ENCODE results near the gene GPR39.

Gene GPR39

GRCh38 chr2:132373391-132374135 is 43.0 kb upstream of the GPR39 start:
- Histone ChIP-seq H3F3A (ENCODE audit: control insufficient read depth, insufficient read depth) (no peaks in the 10 kb centered on the region), H3K36me3 (ENCODE audit: control insufficient read depth, low read length) (no peaks in the 10 kb centered on the region), H3K27ac (ENCODE audit: low read depth, low read length) (no peak overlapping the region), H3K4me1 (ENCODE audit: control insufficient read depth, low read length) (peaks cover 17% of the 10 kb centered on the region), H3K79me2 (ENCODE audit: control insufficient read depth, low read length) (no peaks in the 10 kb centered on the region), H3K9me3 (ENCODE audit: control insufficient read depth, insufficient read depth, low read length) (peaks cover 15% of the 10 kb centered on the region), H3K4me2 (ENCODE audit: low read length) (no peak overlapping the region), H3K4me3 (ENCODE audit: low read length) (no peak overlapping the region), H3K9me2 (replicated peaks; ENCODE audit: control insufficient read depth, low read length) (no peaks in the 10 kb centered on the region), H4K20me1 (ENCODE audit: control insufficient read depth, insufficient read depth, low read depth, low read length) (no peaks in the 10 kb centered on the region), H3K27me3 (ENCODE audit: control insufficient read depth, low read length) (no peaks in the 10 kb centered on the region)
- TF ChIP-seq, protein P1, sequence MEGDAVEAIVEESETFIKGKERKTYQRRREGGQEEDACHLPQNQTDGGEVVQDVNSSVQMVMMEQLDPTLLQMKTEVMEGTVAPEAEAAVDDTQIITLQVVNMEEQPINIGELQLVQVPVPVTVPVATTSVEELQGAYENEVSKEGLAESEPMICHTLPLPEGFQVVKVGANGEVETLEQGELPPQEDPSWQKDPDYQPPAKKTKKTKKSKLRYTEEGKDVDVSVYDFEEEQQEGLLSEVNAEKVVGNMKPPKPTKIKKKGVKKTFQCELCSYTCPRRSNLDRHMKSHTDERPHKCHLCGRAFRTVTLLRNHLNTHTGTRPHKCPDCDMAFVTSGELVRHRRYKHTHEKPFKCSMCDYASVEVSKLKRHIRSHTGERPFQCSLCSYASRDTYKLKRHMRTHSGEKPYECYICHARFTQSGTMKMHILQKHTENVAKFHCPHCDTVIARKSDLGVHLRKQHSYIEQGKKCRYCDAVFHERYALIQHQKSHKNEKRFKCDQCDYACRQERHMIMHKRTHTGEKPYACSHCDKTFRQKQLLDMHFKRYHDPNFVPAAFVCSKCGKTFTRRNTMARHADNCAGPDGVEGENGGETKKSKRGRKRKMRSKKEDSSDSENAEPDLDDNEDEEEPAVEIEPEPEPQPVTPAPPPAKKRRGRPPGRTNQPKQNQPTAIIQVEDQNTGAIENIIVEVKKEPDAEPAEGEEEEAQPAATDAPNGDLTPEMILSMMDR (IDR thresholded peaks at IDR 0.05; ENCODE audit: low read depth, low read length, poor library complexity, severe bottlenecking) = no peak
- no peak for TF ChIP-seq EZH2phosphoT487 (IDR thresholded peaks at IDR 0.05; ENCODE audit: borderline replicate concordance, low read length)

- H3F3A ChIP-seq (ENCODE audit: control insufficient read depth, insufficient read depth) = no peaks in the 10 kb centered on the region
- no peaks in the 10 kb centered on the region for H3K36me3 ChIP-seq (ENCODE audit: control insufficient read depth, low read length)
- no peaks in the 10 kb centered on the region for H3K9me2 ChIP-seq (replicated peaks; ENCODE audit: control insufficient read depth, low read length)
- H3K4me2 ChIP-seq (ENCODE audit: low read length) = no peak overlapping the region
- no peaks in the 10 kb centered on the region for H3K79me2 ChIP-seq (ENCODE audit: control insufficient read depth, low read length)
- no peak for TF ChIP-seq EZH2phosphoT487 (IDR thresholded peaks at IDR 0.05; ENCODE audit: borderline replicate concordance, low read length)
- TF ChIP-seq, protein P1 (IDR thresholded peaks at IDR 0.05; ENCODE audit: low read depth, low read length, poor library complexity, severe bottlenecking) = no peak
- no peak overlapping the region for H3K27ac ChIP-seq (ENCODE audit: low read depth, low read length)
- no peak overlapping the region for H3K4me3 ChIP-seq (ENCODE audit: low read length)
- peaks cover 17% of the 10 kb centered on the region for H3K4me1 ChIP-seq (ENCODE audit: control insufficient read depth, low read length)
- peaks cover 15% of the 10 kb centered on the region for H3K9me3 ChIP-seq (ENCODE audit: control insufficient read depth, insufficient read depth, low read length)
- H4K20me1 ChIP-seq (ENCODE audit: control insufficient read depth, insufficient read depth, low read depth, low read length) = no peaks in the 10 kb centered on the region
- H3K27me3 ChIP-seq (ENCODE audit: control insufficient read depth, low read length) = no peaks in the 10 kb centered on the region
Measured at GRCh38 chr2:132374151-132374550, 42.5 kb upstream of the GPR39 start.

GRCh38 chr2:132374551-132374950 is 42.1 kb upstream of the GPR39 start:
- H3K36me3 ChIP-seq (ENCODE audit: control insufficient read depth, low read length) = no peaks in the 10 kb centered on the region
- H3K9me3 ChIP-seq (ENCODE audit: control insufficient read depth, insufficient read depth, low read length) = peaks cover 15% of the 10 kb centered on the region
- H3K27ac ChIP-seq (ENCODE audit: low read depth, low read length) = no peak overlapping the region
- H3K4me3 ChIP-seq (ENCODE audit: low read length) = no peak overlapping the region
- H3K4me2 ChIP-seq (ENCODE audit: low read length) = no peak overlapping the region
- no peaks in the 10 kb centered on the region for H3K9me2 ChIP-seq (replicated peaks; ENCODE audit: control insufficient read depth, low read length)
- H3K4me1 ChIP-seq (ENCODE audit: control insufficient read depth, low read length) = peaks cover 17% of the 10 kb centered on the region
- no peaks in the 10 kb centered on the region for H3F3A ChIP-seq (ENCODE audit: control insufficient read depth, insufficient read depth)
- H4K20me1 ChIP-seq (ENCODE audit: control insufficient read depth, insufficient read depth, low read depth, low read length) = no peaks in the 10 kb centered on the region
- no peaks in the 10 kb centered on the region for H3K27me3 ChIP-seq (ENCODE audit: control insufficient read depth, low read length)
- TF ChIP-seq, protein P1 (IDR thresholded peaks at IDR 0.05; ENCODE audit: low read depth, low read length, poor library complexity, severe bottlenecking) = no peak
- no peak for TF ChIP-seq EZH2phosphoT487 (IDR thresholded peaks at IDR 0.05; ENCODE audit: borderline replicate concordance, low read length)
- no peaks in the 10 kb centered on the region for H3K79me2 ChIP-seq (ENCODE audit: control insufficient read depth, low read length)
